D341Med (cell line): ENCODE measurements around the gene FSIP2.
A peak's percentile ranks its signal among the peaks of the same experiment; 100 is the strongest.

Experiments
- DNase-seq: peaks from one replicate; pipeline ENCODE4 v3.0.0; 2012; ENCODE audit warnings: low spot score

FSIP2 gene, protein sequence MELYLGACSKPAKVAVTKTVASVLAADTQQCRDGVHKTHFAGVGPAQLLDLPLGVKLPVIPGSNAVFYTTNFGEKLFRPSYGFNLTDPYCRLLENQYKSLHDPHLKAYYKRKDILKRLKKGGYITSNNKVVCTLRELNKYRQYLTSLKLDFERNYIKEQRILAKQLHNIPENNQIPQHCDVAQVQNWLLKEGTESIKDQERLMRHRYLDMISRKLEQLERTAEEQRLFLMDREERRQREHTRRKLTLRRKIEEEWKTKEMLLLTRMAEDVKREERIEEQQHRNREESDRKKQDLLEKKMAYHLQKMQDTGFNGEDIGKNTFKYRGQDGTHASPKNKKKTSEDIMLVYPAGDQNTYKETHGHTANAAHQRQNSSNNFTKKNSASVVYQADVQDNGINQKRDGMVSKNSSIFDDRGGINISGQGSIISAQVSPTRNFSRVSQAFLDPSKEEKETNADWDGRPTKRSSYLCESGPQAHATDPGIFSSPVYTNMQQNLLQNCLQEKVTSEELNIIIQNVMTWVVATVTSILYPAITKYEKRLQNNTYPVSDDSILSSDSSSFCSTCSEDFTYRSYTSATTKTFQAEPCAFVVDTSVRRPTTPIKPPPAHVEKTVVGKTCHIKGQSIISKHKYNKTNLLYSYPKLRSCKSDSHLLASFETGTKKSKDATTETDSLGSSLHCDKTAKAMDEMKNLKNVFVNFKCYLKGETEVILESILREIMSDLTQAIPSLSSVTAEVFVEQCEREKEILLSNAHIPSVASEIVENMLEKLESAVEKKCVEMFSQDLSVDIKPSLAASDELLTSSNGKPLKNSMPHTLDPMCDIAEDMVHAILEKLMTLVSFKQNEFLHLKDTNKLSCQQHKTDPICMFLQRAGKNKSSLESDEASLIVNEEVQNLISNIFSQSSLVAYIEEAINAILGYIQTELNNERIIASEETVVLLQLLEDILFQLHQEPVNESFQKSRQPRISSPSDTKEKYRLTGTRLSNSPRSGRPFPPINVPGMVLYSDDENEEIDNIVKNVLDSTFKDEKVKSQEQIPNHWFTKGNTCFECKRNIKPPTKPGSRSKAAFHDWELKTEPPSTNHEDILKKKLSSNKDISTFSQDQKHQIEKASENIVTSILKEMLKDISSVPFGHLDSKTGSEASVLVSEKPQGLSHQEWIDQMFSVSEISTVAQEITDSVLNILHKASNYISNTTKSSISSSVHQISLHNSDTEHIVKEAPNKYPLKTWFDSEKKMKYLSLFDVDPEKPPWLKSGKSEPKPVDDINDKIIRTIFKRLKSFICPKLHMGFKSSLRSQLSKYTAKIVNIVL (N-terminal part only)

DNA sequence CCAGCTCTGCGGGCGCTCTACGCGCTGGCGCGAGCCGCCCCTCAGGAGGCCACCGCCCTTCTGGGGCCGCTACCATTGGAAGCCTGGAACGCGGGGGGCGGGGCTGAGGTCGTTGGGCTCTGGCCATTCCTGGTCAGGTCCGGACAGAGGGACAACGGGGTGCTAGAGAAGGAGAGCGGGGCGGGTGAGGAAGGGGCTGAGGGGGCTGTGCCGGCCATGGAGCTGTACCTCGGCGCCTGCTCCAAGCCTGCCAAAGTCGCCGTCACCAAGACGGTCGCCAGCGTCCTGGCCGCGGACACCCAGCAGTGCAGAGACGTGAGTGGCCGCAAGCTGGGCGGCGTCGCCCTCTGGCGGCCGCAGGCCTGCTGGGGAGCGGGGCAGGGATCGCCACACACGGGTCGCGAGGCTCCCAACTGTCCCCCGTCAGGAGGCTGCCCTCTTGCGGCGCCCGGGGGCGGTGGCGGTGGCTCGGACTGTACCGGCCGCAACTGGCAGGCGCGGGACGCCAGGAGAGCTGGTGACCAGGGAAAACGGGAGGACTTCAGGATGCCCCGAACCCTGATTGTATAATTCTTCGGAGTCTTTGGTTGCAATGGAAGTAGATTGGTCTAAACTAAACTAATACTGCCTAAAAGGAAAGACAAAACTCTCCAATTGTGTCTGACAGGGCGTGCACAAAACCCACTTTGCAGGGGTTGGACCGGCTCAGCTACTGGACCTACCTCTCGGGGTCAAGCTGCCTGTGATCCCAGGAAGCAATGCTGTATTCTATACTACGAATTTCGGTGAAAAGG is at the start of gene FSIP2:
Gene FSIP2, plus strand, starts transcription at position 126 of the 794 bp plus-strand sequence. Its CDS starts 91 bp downstream, at position 217.
- DNase-seq, result peak; percentile 18

GRCh38 chr2:185689906-185690539 is 48.6 kb upstream of the FSIP2 start:
- no peak for DNase-seq

DNA sequence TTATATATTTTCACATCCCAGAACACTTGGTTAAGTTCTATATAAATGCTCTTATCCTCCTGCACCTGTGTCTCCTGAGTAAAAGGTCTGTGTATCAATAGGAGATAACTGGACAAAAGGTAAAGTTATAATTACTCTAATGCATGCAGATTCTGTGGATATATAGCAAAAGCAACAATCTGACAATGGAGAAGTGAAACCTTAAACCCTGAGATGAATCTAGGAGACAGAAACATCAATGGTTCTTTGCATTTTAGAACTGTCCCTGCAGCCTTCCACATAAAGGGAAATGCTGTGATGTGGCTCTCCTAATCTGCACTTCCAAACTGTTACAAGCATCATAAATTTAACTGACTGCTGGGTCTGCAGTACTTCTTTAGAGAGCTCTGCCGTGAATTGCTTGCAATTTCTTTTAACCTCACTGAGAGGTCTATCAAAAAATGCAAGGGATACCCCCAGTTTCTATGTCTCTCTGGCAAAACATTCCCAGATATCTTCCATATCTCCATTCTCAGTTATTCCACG is 42.8 kb upstream of the FSIP2 start:
- DNase-seq, result no peak

DNA sequence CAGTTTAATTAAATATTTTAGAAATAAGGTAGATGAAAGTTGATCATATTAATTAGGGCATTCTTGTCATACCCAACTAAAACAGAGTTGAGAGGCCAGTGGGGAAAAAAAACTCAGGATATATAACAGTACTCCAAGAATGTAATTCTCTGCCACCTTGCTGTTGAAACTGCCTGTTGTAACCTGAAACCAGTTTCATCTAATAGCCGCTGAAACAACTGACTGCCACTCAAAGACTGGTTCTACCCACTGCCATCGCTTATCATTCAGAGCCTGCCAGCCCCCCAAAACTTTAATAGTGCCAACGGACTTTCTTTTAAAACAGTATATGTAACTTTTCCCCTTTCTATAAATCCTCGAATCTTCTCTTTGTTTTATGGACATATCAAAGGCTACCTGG is 37.7 kb upstream of the FSIP2 start:
- no peak for DNase-seq

GRCh38 chr2:185734658-185735057 is 3.9 kb upstream of the FSIP2 start:
- DNase-seq, result no peak

- no peak for DNase-seq
Measured at GRCh38 chr2:185736210-185736609, 2.4 kb upstream of the FSIP2 start.

- DNase-seq, result no peak
Measured at GRCh38 chr2:185745864-185746859, 7.6 kb downstream of the FSIP2 start.

DNA sequence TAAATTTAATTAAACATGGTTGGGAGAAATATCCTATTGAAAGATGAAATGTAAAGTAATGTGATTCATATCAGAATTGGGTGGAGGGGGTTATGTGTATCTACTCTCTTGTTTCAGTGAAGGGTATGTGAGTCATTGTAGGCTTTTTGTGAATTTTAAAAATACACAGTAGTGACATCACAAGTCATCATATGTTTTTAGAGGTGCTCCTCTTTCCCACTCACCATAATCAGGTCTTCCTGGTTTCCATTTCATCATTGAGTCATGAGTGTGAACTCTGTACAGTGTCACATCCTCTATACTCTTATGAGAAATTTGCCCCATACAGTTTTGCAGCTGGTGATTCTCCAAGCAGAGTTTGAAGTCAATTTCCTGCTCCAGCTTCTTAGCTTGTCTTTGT is 18.8 kb downstream of the FSIP2 start:
- DNase-seq, result no peak

GRCh38 chr2:185771396-185771795 is 32.8 kb downstream of the FSIP2 start:
- no peak for DNase-seq

DNA sequence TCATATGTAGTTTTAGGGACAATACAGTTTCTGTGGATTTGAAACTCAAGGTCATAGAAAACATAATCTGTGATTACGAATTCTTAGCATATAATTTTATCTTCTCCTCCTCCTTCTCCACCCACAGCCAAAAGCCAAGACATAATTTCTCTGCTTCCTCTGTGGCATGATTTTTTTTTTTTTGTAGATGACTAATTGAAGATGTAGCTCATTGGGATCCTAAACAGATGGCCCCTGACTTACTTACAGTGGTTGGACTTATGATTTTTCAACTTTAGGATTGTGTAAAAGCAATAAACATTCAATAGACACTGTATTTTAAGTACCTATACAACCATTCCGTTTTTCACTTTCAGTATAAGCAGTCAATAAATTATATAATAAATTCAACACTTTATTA is 42.3 kb downstream of the FSIP2 start:
- no peak for DNase-seq

DNA sequence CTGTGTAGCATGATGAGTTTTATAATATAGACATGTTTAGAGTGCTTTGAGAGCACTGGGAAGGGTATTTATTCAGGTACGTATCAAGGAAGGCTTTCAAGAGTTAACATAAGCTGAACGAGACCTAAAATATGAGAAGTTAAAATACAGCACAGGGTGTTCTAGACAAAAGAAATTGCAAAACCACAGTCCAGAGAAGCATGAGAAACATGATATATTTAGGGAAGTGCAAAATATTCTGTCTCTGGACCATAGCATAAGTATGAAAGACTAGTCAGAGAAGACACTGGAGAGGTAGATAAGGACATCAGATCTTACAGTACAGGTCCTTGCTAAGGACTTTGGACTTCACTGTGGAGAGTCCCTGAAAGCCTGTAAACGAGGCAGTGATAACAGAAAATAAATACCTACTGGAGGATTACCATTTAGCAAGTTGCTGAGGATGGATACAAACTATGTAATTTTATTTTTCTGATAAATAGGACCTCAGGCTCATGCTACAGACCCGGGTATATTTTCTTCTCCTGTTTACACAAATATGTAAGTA is 43.7 kb downstream of the FSIP2 start:
- DNase-seq, result no peak

- DNase-seq, result no peak
Measured at GRCh38 chr2:185785156-185785555, 46.6 kb downstream of the FSIP2 start.

- no peak for DNase-seq
Measured at GRCh38 chr2:185785851-185786473, 47.4 kb downstream of the FSIP2 start.

DNA sequence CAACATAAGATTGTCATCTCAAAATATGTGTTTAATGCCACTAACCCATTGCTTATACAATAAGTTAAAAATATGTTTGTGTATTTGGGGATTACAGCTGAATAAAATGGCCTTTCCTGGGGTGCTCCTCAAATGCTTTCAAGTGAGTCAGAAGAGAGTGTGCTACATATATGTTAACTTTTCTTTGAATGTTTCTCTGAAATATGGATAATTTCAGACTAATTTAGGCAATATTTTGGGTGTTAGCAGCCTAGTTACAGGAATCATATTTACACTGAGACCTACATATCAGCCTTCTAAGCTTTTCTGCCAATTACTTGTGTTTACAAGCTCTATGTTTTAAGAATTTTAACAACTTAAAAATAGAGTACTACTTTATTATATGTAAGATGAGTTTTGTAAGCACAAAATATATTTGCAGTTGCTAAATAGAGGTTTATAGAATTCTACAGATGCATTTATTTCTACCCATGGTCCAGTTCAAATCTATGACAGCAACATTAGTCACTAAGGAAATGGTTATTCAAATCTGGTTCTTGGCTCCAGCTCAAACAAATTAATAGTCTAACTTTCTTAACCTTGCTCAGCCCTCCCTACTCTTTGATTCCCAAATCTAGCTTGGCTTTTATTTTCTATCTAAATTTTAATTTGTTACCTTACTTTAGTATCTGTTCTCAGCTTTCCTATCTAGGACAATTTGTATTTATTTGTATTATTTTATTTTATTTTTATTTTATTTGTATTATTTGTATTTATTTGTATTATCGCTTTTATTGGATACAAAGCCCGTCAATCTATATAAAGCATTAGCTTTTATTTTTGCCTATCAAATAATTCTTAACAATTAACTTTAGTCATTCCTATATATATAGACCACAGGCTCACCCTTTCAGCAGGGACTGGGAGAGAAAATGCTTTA is 48.9 kb downstream of the FSIP2 start:
- DNase-seq, result no peak

DNA sequence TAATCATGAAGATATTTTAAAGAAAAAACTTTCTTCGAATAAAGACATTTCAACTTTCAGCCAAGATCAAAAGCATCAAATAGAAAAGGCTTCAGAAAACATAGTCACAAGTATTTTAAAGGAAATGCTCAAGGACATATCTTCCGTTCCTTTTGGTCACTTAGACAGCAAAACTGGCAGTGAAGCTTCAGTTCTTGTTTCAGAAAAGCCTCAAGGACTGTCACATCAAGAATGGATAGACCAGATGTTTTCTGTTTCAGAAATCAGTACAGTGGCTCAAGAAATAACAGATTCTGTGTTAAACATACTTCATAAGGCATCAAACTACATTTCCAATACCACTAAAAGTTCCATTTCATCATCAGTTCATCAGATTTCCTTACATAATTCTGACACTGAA is 51.8 kb downstream of the FSIP2 start:
- no peak for DNase-seq

DNA sequence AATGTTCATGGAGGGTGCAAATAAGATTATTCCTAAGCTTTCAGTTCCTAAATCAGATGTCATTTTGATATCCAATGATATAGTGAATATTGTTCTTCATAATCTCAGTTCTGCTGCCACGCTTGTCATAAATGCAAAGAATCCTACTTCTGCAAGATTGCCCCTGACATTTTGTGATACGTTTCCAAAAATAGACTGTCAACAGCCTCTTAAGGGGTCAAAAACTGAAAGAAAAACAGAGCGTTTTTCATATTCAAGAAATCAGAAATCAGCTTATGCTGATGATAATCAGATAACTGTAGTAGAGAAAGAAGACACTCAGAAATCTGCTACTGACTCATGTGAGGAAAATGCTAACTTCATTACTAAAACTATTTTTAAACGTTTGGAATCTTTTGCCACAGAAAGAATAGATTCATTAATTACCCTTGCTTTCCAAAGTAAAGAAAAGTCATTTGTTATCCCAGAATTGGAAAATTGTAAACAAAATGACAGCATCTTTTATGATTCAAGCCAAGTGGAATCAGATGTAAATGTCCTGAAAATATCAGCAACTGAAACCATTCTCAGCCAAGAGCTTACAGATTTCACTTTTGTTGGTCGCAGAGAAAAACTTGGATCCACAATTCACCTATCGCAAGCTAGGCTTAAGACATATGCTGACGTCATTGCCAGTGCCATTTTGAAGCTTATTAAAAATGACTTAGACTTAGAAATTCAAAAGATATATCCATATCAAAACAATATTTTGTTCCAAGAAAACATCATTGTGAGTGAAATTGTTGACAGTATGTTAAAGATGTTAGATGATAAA is 55.1 kb downstream of the FSIP2 start:
- no peak for DNase-seq

DNA sequence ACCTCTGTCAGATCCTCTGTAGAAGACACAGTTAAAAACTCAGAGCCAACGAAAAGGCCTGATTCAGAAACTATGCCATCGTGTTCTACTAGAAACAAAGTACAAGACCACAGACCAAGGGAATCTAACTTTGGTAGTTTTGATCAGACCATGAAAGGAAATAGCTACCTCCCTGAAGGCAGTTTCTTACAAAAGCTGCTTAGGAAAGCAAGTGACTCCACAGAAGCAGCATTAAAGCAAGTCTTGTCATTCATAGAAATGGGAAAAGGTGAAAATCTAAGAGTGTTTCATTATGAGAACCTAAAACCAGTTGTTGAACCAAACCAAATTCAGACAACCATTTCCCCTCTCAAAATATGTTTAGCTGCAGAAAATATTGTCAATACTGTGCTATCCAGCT is 58.2 kb downstream of the FSIP2 start:
- DNase-seq, result no peak
